Lower leg skin (tissue), 3 donors: ENCODE data around the gene SSH3.

Source experiments
- CTCF ChIP-seq, 3 donors: fragments of 450-650 bp; IDR thresholded peaks; one replicate each; pipeline ENCODE4 v1.5.1; 2016; ENCODE audit warnings: antibody characterized with exemption in 3 of 3, mild to moderate bottlenecking in 3 of 3, moderate library complexity in 2 of 3
- POLR2A ChIP-seq, 2 donors: fragments of 450-650 bp; IDR thresholded peaks; one replicate each; pipeline ENCODE4 v1.6.1; 2016 to 2017; ENCODE audit warnings: antibody characterized with exemption in 2 of 2, mild to moderate bottlenecking in 1 of 2, moderate library complexity in 1 of 2

- TF ChIP-seq POLR2A (IDR thresholded peaks at IDR 0.05), result no peak
- TF ChIP-seq CTCF (IDR thresholded peaks at IDR 0.05), result no peak
These were observed 46.7 kb upstream of the SSH3 start for GRCh38 chr11:67256477-67257135.
